ENCODE measurements around the gene CHST4. TPM values are rescaled to one million over a fixed set of nuclear protein-coding genes. Genes with fewer than 3 reads are reported as not detected.

The CHST4 gene
- total and polyA plus RNA-seq, 2 of the 4 experiments (the other 2 are of a cell fraction) = not detected

- no peak overlapping the region for H2AK5ac ChIP-seq (ENCODE audit: low read depth, low read length)
- no peak overlapping the region for H3K14ac ChIP-seq (replicated peaks; ENCODE audit: low read depth, low read length)
- no peaks in the 10 kb centered on the region for H3K36me3 ChIP-seq (ENCODE audit: control insufficient read depth, insufficient read depth, low read length)
- H4K5ac ChIP-seq (ENCODE audit: low read depth, low read length) = no peak overlapping the region
- H3K9me3 ChIP-seq (ENCODE audit: control insufficient read depth, insufficient read depth, low read length) = no peaks in the 10 kb centered on the region
- ChIA-PET POLR2A (ENCODE audit: unreplicated experiment) (no interaction called here), CTCF (no interaction called here)
- H2AK9ac ChIP-seq (replicated peaks; ENCODE audit: low read depth, low read length, poor library complexity) = no peak overlapping the region
- H2BK15ac ChIP-seq (ENCODE audit: low read depth, low read length) = no peak overlapping the region
- BruUV-seq (replicated peaks) = no TSS peak
- H3K9ac ChIP-seq (ENCODE audit: low read depth, low read length) = no peak overlapping the region
- H3K4me3 ChIP-seq (ENCODE audit: insufficient read depth, low read depth, low read length) = no peak overlapping the region
- DNase-seq (no peak), ATAC-seq (ENCODE audit: low read depth) (no peak)
- no peaks in the 10 kb centered on the region for H3K9me1 ChIP-seq (ENCODE audit: insufficient read depth, low read length)
- no peaks in the 10 kb centered on the region for H3K79me1 ChIP-seq (ENCODE audit: low read depth in 1 of 2, low read length in 2 of 2)
- H2BK5ac ChIP-seq (ENCODE audit: low read depth, low read length, poor library complexity, severe bottlenecking) = no peak overlapping the region
- H4K91ac ChIP-seq (ENCODE audit: insufficient read depth, low read depth, low read length) = no peak overlapping the region
- H2AFZ ChIP-seq (replicated peaks; ENCODE audit: low read length, poor library complexity) = no peak overlapping the region
- no peak overlapping the region for H3K56ac ChIP-seq (ENCODE audit: extremely low read depth, insufficient read depth, low read length)
- H4K20me1 ChIP-seq (ENCODE audit: insufficient read depth, low read length) = no peaks in the 10 kb centered on the region
- no peak overlapping the region for H3K18ac ChIP-seq (ENCODE audit: low read depth, low read length)
- H2BK20ac ChIP-seq (ENCODE audit: low read depth, low read length) = no peak overlapping the region
- TF ChIP-seq RAD21 (IDR thresholded peaks at IDR 0.05; ENCODE audit: low read length) (no peak), RFX5 (IDR thresholded peaks at IDR 0.05; ENCODE audit: low read depth, low read length) (no peak), RCOR1 (IDR thresholded peaks at IDR 0.05; ENCODE audit: insufficient replicate concordance, low read length) (no peak), FOS (IDR thresholded peaks at IDR 0.05; ENCODE audit: low read depth, low read length) (no peak), CEBPB (IDR thresholded peaks at IDR 0.05; ENCODE audit: low read depth, low read length) (no peak), POLR2A (IDR thresholded peaks at IDR 0.05; ENCODE audit: low read depth, low read length) (no peak), CHD1 (IDR thresholded peaks at IDR 0.05; ENCODE audit: low read depth, low read length) (no peak), NFE2L2 (IDR thresholded peaks at IDR 0.05; ENCODE audit: low read depth, low read length) (no peak), BHLHE40 (IDR thresholded peaks at IDR 0.05; ENCODE audit: low read depth, low read length) (no peak), MXI1 (IDR thresholded peaks at IDR 0.05; ENCODE audit: borderline replicate concordance, low read depth, low read length) (no peak), MAZ (IDR thresholded peaks at IDR 0.05; ENCODE audit: borderline replicate concordance, low read depth, low read length) (no peak), ELK1 (IDR thresholded peaks at IDR 0.05; ENCODE audit: borderline replicate concordance, low read depth, low read length) (no peak), SMC3 (IDR thresholded peaks at IDR 0.05; ENCODE audit: low read depth, low read length) (no peak), CTCF (conservative IDR thresholded peaks at IDR 0.05; ENCODE audit: low read depth, low read length) (no peak), MAFK (IDR thresholded peaks at IDR 0.05; ENCODE audit: low read depth, low read length) (no peak), USF2 (IDR thresholded peaks at IDR 0.05; ENCODE audit: low read depth, low read length) (no peak)
- H3K4me1 ChIP-seq (ENCODE audit: control insufficient read depth, insufficient read depth, low read length) = no peaks in the 10 kb centered on the region
- dilution Hi-C loops (cut with HindIII; ENCODE audit: low sequenced_read_pairs, unreplicated experiment) = no loop called here
- no peak overlapping the region for H3K4ac ChIP-seq (ENCODE audit: low read depth, low read length)
- no peak overlapping the region for H4K8ac ChIP-seq (ENCODE audit: low read depth in 2 of 2, low read length in 2 of 2)
- no peaks in the 10 kb centered on the region; the same call in 1 of the 2 replicates for H3K27me3 ChIP-seq (ENCODE audit: control insufficient read depth, insufficient read depth, low read length)
- H3K23ac ChIP-seq (ENCODE audit: low read depth, low read length) = no peak overlapping the region
- in situ Hi-C loops (cut with MboI; ENCODE audit: low sequenced_read_pairs) = no loop called here
- no peak overlapping the region for H3K4me2 ChIP-seq (ENCODE audit: low read depth, low read length)
- no peak overlapping the region for H2BK120ac ChIP-seq (ENCODE audit: low read depth, low read length)
- H3K27ac ChIP-seq (ENCODE audit: insufficient read depth, low read length) = no peak overlapping the region
- intact Hi-C loops (cut with micrococcal nuclease) = no loop called here
Observed at GRCh38 chr16:71559855-71560254, 33.6 kb downstream of the CHST4 start.

Data from IMR-90 (cell line).